ENCODE measurements around the gene ATP6V0E1.

- TF ChIP-seq CTCF (IDR thresholded peaks at IDR 0.05; ENCODE audit: insufficient read depth, low read length, poor library complexity, severe bottlenecking) = no peak
- TF ChIP-seq EZH2phosphoT487 (conservative IDR thresholded peaks at IDR 0.05; ENCODE audit: low read length) = no peak
These were observed 50.4 kb downstream of the ATP6V0E1 start for GRCh38 chr5:173033923-173034322.

All from SU-DHL-6 (cell line).